Adrenal gland (tissue), 5 donors: Measurements from ENCODE around the gene SLC15A5.

ENCODE experiments used
- POLR2A ChIP-seq, 2 donors: fragments of 450-650 bp; IDR thresholded peaks; one replicate each; pipeline ENCODE4 v1.6.1; 2017; ENCODE audit warnings: antibody characterized with exemption in 2 of 2, mild to moderate bottlenecking in 2 of 2, moderate library complexity in 1 of 2
- TF ChIP-seq, protein P1 (sequence below), 6 experiments: fragments of 450-650 bp in 4 of 6; fragments of 200-600 bp in 2 of 6; sonication (generic) in 1 of 6; IDR thresholded peaks; 1 replicate in 5 of 6; 2 replicates in 1 of 6; pipeline versions ENCODE4 v1.5.1 to v1.8.0; 2016 to 2021; ENCODE audit warnings: antibody characterized with exemption in 6 of 6, mild to moderate bottlenecking in 2 of 6, moderate library complexity in 1 of 6
- donor health status: DM: no; HTN: no; CAD: no.

DNA sequence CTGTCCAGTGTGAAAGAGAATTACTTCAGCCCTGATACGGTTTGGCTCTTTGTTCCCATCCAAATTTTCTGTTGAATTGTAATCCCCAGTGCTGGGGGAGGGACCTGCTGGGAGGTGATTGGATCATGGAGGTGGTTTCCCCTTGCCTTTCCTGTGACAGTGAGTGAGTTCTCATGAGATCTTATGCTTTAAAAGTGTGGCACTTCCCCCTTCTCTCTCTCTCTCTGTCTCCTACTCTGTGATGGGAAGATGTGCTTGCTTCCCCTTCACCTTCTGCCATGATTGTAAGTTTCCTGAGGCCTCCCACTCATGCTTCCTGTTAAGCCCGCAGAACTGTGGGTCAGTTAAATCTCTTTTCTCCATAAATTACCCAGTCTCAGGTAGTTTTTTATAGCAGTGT, 5.5 kb upstream of the SLC15A5 start:
- TF ChIP-seq, protein P1, sequence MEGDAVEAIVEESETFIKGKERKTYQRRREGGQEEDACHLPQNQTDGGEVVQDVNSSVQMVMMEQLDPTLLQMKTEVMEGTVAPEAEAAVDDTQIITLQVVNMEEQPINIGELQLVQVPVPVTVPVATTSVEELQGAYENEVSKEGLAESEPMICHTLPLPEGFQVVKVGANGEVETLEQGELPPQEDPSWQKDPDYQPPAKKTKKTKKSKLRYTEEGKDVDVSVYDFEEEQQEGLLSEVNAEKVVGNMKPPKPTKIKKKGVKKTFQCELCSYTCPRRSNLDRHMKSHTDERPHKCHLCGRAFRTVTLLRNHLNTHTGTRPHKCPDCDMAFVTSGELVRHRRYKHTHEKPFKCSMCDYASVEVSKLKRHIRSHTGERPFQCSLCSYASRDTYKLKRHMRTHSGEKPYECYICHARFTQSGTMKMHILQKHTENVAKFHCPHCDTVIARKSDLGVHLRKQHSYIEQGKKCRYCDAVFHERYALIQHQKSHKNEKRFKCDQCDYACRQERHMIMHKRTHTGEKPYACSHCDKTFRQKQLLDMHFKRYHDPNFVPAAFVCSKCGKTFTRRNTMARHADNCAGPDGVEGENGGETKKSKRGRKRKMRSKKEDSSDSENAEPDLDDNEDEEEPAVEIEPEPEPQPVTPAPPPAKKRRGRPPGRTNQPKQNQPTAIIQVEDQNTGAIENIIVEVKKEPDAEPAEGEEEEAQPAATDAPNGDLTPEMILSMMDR (IDR thresholded peaks at IDR 0.05) = no peak
- no peak for TF ChIP-seq POLR2A (IDR thresholded peaks at IDR 0.05)
